NCI-H510A (cell line): ENCODE measurements around the gene ZSCAN2.
"Not testable (repeated sequence)": the region's sequence is repeated elsewhere in the genome, so short reads cannot be mapped to it uniquely, and the experiment has no call there.

ENCODE experiments used
- DNase-seq: peaks from one replicate; lab custom pipeline; 2025; lab: John Stamatoyannopoulos, UW

ZSCAN2 gene

DNA sequence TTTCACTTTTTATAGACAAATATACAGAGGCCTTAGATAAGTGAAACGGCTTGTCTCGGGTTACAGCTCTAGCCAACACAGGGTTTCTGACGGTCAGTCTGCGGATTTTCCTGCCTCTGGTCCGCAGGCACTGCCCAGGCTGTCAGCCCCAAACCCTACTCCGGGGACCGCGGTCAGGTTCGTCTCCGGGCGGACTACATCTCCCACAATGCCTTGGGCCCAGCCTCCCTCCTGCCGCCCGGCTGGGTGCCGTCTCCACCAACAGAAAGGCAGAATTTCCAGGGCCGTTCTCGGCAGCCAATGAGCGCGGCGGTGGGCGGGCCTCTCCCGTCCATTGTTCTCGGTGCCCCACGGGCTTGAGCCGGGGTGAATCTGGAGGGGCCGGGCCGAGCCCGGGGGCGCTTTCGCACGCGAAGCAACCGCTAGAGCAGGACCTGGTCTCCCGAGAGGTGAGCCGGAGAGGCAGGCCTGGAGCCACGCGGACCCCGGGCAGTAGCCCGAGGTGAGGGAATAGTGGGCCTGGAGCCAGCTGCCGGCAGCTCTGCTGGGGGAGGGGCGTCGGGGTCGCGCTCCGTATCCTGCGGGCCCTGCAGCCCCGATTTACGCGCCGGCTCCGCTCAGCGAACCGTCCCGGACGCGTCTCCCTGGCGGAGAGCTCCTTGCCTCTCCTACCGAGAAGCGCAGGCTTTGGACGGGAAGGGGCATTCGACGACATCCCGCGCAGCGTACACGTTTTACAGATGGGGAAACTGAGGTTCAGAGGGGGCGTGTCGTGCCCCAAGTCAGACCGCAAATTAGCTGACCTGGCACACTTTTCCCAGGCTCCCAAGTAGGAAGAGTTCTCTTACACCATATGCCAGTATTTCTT is at the start of gene ZSCAN2:
Gene ZSCAN2 (plus strand): TSS at position 323 of the 868 bp plus-strand sequence. CDS start 2,919 bp downstream, outside the sequence.
- peak; percentile 87 for DNase-seq

DNA sequence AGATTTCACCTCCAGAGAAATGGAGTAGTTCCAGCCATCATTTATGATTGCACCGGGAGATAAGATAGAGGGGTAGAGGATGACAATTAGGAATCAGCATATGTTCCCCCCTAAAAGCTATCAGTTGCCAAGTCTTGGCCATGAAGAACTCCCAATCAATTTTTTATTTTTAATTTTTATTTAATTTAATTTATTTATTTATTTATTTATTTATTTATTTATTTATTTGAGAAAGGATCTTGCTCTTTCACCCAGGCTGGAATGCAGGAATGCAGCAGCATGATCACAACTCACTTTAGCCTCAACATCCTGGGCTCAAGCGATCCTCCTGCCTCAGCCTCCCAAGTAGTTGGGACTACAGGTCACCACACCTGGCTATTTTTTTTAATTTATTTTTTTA is 49.2 kb upstream of the ZSCAN2 start:
- not testable (repeated sequence) for DNase-seq

DNA sequence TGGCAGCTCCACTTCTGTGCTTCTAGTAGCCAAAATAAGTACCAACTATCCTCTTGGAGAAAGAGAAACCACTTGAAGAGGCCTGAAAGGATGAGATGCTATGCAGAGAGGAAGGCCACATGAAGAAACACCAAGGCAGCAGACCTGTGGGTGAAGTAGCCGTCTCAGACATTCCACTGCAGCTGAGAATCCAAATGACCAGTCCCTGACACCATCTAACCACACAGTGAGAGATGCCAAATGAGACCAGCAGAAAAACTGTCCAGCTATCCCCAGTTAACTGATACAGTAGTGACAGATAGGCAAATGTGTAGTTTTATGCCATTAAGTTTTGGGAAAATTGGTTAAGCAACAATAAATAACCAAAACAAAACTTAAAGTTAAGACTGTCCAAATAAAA is 47.9 kb upstream of the ZSCAN2 start:
- no peak for DNase-seq

DNA sequence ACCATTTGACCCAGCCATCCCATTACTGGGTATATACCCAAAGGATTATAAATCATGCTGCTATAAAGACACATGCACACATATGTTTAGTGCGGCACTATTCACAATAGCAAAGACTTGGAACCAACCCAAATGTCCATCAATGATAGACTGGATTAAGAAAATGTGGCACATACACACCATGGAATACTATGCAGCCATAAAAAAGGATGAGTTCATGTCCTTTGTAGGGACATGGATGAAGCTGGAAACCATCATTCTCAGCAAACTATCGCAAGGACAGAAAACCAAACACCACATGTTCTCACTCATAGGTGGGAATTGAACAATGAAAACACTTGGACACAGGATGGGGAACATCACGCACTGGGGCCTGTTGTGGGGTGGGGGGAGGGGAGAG is 44.1 kb upstream of the ZSCAN2 start:
- not testable (repeated sequence) for DNase-seq

DNA sequence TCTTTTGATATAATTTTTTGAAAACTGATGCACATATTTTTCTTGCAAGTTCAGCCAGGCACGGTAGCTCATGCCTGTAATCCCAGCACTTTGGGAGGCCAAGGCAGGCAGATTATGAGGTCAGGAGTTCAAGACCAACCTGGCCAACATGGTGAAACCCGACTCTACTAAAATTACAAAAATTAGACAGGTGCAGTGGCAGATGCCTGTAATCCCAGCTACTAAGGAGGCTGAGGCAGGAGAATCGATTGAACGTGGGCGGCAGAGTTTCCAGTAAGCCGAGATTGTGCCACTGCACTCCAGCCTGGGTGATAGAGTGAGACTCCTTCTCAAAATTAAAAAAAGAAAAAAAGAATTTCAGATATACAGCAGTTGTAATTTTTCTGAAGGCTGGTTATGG is 32.8 kb upstream of the ZSCAN2 start:
- DNase-seq = not testable (repeated sequence)

DNA sequence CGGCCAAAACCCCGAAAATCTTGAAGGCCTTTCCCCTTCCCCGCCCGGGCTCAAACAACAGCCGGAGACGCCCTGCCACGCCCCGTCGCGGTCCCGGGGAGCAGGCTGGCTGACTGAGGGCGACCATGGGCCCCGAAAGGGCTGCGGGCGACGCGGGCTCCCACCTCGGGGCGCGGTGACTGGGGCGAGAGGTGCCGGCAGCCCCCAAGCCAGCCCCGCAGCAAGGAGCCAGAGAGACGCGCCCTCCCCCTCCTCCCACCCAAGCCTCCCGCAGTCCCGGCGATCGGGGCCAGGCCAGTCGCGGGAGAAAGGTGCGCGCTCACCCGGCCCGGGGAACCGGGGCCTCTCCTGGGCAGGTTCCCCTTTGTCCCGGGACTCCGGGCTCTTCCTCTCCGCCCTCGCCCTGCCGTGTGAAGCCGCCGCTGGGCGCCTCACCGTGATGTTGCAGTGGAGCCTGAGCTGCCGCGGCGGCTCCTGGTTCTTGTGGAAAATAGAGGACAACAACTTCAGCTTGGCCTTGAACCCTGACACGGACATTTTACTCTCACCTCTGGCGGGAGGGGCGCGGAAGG is 30.6 kb upstream of the ZSCAN2 start:
- DNase-seq = no peak

DNA sequence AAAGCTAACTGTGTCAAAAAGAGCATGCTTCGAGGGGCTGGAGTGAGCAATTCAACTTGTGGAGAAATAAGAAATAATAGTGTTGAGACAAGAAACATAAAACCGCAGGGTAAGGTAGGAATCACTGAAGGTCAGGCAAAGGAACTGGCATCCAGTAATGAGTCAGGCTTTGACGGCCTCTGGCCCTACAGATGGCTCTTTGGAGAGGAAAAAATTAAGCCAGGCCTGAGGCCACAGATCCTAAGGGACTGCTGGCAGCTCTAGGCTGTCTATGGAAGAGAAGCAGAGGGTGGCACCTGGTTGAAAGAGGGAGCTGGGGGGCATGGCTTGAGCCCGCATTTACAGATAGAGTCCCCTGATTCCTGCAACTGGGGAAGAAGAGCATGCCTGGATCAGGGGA is 28.6 kb upstream of the ZSCAN2 start:
- DNase-seq = no peak

DNA sequence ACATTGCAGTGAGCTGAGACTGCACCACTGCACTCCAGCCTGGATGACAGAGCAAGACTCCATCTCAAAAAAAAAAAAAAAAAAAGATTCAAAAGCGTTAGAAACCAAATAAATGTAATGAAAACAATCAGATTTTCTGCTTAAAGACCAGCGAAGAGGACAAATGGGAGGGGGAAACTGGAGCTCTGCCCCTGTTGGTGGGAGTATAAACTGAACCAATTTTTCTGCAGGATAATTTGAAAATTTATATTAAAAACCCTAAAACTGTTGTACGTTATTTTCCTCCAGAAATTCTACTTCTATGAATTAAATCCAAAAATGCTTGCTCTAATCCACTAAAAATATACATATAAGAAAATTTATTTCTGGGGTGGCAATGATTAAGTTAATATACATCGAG is 25.3 kb upstream of the ZSCAN2 start:
- DNase-seq = no peak

DNA sequence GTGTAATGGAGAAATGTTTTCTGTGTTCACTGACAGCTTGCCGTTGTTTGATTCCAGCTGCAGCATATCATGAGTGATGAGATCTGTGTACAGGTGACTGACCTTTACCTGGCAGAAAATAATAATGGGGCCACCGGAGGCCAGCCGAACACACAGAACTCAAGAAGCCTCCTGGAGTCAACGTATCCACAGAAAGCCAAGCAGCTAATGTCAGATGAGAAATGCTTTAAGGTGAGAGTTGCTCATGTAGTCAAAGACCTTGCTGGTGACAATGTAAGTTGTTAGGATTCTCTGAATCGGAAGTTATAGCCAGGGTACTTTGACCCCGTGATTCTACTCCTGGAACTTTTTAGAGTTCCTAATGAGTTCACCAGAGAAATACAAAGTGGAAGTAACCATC is 22.9 kb upstream of the ZSCAN2 start:
- not testable (repeated sequence) for DNase-seq

DNA sequence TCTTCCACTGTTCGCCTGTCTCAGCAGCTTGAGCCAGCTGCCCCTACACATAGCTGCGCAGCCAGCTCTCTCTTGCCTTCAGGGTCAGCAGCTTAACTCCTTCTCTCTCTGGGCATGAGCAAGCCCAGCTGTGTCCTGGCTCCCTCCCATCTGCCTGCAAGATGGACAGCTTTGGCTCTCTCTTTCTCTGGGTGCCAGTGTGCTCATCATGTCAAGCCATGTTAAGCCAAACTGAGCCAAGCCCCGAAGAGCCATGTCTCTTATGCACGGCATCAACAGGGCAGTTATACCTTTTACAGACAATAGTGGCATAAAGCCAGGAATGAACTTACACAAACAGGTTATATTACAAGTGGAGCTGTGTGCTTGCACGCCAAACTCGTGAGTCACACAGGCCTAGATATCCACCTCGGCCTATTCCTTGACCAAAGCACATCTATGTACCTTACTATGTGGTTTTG is 21.5 kb upstream of the ZSCAN2 start:
- DNase-seq = peak; percentile 17

DNA sequence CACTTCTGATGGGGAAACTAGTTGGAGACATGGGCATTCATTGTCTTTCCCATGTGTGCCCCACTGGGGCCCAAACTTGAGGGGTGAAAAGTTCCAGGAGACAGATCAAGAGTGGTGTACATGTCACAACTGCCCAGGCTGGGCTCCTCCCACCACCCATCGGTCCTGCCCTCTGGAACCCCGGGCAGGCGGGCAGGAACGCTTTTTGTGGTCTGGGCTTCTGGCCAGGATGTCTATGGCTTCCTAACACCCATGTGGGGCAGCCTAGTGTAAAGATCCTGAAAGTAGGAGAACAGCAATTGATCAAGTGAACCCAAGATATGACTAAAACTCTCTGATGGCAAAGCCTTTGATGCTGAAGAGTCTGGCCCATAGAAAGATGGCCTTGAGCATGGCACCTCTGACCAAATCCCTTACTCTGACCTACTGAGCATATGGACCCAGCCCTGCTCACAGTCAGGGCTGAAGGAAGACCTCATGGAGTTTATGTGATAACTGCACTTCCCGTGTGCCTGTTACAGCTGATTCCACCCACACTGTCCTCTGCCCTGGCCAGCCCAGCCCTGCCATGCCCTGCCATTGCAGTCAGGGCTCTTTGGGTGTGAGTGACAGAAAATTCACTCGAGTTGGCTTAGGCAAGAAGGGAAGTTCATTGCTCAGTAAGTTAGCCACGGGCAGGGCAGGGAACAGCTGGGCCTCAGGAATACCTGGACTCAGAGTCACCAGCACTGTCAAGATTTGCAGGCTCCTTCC is 19.0 kb upstream of the ZSCAN2 start:
- not testable (repeated sequence) for DNase-seq

DNA sequence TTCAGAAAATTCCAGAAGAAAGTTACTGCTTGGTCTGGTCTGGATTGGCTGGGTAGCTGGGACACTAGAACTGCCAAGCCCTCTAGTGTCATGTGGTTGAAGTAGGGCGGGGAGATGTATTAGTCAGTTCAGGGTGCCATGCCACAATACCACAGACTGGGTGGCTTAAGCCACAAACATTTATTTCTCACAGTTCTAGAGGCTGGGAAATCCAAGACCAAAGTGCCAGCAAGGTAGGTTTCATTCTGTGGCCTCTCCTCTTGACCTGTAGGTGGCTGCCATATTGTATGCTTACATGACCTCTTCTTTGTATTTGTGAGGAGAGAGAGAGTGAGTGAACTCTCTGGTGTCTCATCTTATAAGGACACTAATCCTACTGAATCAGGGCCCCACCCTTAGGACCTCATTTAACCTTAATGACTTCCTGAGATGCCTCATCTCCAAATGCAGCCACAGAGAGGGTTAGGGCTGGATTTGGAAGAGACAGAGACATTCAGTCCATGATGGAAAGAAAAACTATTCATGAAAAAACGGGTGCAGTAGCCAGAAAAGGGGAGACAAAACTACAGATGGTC is 18.1 kb upstream of the ZSCAN2 start:
- DNase-seq = no peak

DNA sequence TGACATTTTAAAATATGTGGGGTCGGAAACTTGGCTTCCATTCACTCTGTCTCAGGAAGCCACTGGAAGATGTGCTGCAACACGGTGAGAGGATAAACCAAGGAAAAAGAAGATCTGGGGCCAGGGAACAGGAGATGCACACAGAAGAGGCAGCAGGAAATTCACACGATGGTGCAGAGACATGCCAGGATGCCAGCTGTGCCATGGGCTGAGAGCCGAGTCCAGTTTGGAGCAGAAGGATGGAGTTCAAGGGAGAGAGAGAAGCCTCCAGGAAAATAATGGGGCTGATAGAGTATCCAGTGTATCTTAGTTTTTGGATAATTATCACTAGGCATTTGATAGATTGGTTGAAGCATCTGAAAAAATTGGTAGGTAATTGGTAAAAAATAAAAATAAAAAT is 16.9 kb upstream of the ZSCAN2 start:
- DNase-seq = not testable (repeated sequence)

DNA sequence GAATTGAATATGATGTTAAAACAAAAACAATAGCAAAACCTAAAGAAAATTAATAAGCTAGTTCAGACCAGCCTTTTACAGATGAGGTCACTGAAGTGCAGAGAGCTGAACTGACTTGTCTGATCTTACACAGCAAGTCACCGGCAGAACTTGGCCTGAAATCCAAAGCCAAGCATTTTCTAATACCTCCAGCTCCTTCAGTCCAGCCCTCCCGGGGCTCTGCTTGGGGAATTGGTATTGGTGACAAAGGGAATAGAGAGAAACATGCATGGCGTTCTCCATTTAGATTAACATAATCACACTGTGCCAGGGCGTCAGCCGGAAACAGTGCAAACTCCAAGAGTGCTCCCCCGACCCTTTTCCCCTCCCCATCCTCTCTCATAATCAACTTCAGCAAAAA is 14.1 kb upstream of the ZSCAN2 start:
- DNase-seq = no peak

DNA sequence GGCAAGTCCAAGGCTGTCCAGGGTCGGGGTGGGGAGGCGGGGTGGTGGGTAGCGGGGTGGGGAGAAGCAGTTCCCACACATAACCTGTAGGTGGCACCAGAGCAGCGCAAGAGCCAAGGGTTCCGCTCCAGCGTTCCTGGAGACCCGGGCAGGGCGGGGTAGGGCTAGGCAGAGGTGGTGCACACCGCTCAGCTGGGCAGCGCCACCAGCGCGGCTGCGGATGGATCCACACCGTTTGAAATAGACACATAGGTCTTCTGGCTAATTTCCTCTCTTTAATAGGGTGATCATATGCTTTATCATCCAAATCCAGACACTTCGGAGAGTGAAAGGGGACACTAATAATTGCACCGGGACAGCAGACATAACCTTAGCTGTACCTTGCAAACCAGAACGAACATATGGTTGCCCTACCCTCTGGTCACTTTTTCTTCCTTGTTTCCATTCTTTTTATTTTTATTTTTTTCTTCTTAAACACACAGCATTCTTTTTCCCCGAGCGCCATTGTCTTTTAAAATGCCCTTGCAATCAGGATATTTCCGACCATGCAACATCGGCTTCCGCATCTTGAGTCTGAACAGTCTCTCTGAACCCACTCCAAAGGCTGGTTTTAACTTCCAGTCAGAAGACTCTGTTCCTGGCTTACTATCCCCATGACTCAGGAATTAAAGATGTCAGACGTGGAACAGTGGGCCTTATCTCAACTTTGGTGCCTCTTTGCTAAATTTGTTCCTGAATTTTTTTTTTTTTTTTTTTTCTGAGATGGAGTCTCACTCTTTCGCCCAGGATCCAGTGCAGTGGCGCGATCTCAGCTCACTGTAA is 12.5 kb upstream of the ZSCAN2 start:
- peak; percentile 83 for DNase-seq

DNA sequence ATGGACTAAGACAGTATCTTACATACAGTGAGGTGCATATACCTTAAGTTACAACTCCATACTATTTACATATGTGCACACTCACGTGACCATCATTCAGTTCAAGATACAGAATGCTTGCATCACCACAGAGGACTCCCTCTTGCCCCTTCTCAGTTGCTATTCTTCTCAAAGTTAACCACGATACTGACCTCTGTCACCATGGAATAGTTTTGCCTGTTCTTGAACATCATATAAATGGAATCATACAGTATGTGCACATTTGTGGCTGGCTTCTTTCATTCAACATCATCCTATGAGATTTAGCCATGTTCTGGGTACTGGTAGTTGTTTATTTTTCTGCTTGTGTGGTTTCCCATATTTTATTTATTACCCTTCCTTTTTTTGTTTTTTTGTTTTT is 10.4 kb upstream of the ZSCAN2 start:
- DNase-seq = no peak

DNA sequence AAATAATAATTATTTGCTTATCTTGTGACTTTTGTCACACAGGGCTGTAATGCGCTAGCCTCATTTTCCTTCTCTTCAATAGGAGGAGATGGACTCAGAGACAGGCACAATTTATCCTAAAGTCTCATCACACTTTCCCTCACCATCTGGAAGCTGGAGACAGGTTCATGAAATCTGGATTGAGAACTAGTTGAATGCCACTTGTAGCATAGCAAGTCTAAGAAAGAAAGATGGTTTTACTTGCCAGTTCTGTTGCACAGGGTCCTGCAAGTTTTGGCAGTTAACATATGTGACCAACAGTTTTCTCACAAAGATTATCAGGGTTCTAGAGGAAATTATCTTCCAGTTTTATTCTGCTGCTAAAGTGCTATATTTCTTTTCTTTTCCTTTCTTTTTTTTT is 9.0 kb upstream of the ZSCAN2 start:
- DNase-seq = no peak

DNA sequence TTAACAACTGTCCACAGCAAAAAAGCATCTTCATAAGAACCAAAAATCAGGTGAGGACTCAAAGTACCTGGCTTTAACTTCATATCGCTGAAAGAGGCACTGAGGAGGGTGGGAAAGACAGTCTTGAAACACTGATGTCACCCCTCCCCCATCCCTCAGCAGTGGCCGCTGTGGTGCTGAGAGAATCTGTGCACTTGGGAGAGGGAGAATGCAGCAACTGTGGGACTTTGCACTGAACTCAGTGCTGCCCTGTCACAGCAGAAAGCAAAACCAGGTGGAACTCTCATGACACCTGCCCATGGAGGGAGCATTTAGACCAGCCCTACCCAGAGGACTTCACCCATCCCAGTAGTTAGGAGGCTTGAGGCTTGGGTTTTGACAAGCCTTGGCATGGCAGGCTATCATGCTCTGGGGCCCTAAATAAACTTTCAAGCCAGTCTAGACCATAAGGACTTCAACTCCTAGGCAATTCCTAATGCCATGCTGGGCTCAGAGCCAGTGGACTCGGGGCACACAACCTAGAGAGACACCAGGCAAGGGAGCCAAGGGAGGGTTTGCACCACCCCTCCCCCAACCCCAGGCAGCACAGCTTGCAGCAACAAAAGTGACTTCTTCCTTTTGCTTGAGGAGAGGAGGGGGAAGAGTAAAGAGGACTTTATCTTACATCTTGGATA is 6.1 kb upstream of the ZSCAN2 start:
- no peak for DNase-seq

DNA sequence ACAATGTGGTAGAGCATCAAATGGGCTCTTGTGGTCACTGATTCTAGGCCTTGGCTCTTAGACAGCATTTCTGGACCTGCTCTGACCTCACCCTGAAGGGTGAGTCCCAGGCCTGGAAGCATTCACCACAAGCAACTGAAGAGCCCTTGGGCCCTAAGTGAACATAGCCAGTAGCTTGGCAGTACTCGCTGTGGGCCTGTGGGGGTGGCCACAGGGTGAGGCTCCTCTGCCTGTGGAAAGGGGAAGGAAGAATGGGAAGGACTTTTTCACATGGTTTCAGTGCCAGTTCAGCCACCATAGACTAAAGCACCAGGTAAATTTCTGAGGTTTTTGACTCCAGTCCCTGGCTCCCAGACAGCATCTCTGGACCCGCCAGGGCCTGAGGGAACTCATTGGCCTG is 5.1 kb upstream of the ZSCAN2 start:
- DNase-seq = no peak

DNA sequence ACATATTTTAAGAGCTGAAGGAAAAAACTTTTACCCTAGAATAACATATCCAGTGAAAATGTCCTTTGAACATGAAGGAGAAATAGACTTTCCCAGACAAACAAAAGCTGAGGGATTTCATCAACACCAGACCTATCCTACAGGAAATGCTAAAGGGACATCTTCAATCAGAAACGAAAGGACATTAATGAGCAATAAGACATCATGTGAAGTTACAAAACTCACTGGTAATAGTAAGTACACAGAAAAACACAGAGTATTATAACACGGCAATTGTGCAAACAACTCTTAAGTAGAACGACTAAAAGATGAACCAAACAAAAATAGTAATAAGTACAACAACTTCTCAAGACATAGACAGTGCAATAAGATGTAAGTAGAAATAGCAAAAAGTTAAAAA is 3.5 kb upstream of the ZSCAN2 start:
- DNase-seq = no peak

DNA sequence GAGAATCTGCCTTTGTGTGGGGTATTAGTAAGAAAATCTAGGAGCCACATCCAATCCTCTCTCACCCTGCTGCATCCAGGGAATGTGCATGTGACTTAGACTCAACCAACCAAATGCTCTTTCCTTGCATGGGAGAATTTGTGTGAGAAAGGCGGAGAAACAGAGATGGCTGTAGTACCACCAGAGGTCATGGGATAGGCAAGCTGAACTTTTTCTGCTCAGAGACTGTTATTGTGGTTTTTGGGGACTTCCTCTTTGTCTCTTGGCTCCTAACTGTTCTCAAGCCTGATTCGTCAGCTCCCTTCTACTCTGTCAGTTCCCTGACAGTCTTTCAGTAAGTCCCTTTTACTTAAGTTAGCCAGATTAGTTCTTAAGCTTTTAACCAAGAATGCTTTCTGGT is 2.6 kb upstream of the ZSCAN2 start:
- DNase-seq = no peak
